Measurements from ENCODE around the gene SHC3.

GRCh38 chr9:88996921-88997235 is 181.7 kb downstream of the SHC3 start:
- no peak for TF ChIP-seq RAD21 (IDR thresholded peaks at IDR 0.05; ENCODE audit: low read depth)
- no peak for TF ChIP-seq TEAD4 (IDR thresholded peaks at IDR 0.05)
- TF ChIP-seq CEBPB (IDR thresholded peaks at IDR 0.05), result no peak
- TF ChIP-seq, protein P1, sequence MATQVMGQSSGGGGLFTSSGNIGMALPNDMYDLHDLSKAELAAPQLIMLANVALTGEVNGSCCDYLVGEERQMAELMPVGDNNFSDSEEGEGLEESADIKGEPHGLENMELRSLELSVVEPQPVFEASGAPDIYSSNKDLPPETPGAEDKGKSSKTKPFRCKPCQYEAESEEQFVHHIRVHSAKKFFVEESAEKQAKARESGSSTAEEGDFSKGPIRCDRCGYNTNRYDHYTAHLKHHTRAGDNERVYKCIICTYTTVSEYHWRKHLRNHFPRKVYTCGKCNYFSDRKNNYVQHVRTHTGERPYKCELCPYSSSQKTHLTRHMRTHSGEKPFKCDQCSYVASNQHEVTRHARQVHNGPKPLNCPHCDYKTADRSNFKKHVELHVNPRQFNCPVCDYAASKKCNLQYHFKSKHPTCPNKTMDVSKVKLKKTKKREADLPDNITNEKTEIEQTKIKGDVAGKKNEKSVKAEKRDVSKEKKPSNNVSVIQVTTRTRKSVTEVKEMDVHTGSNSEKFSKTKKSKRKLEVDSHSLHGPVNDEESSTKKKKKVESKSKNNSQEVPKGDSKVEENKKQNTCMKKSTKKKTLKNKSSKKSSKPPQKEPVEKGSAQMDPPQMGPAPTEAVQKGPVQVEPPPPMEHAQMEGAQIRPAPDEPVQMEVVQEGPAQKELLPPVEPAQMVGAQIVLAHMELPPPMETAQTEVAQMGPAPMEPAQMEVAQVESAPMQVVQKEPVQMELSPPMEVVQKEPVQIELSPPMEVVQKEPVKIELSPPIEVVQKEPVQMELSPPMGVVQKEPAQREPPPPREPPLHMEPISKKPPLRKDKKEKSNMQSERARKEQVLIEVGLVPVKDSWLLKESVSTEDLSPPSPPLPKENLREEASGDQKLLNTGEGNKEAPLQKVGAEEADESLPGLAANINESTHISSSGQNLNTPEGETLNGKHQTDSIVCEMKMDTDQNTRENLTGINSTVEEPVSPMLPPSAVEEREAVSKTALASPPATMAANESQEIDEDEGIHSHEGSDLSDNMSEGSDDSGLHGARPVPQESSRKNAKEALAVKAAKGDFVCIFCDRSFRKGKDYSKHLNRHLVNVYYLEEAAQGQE (IDR thresholded peaks at IDR 0.05; ENCODE audit: low read depth), result no peak
- no peak for TF ChIP-seq YY1 (IDR thresholded peaks at IDR 0.05; ENCODE audit: low read depth)
- TF ChIP-seq CREB1 (IDR thresholded peaks at IDR 0.05; ENCODE audit: low read depth), result no peak
- TF ChIP-seq NFIC (IDR thresholded peaks at IDR 0.05), result no peak

Measured in Ishikawa (cell line).